Neuronal stem cell (in vitro differentiated cells): ENCODE results near the gene DNAH11. TPM values are rescaled to one million over a fixed set of nuclear protein-coding genes. Genes with fewer than 3 reads are reported as not detected.

Experiments used
- DNase-seq: peaks from one replicate; pipeline ENCODE4 v3.0.0-alpha.2; 2013; ENCODE audit warnings: low spot score
- H2AFZ ChIP-seq: one replicate; pipeline ENCODE4 v1.6.1; 2013; ENCODE audit warnings: mild to moderate bottlenecking, low read length, inconsistent platforms
- H2AK5ac ChIP-seq: 2 replicates; pipeline ENCODE4 v1.6.1; 2013; ENCODE audit warnings: low read depth, mild to moderate bottlenecking, inconsistent platforms, low read length, moderate library complexity, mixed read lengths
- H2BK120ac ChIP-seq: 2 replicates; pipeline ENCODE4 v1.6.1; 2013; ENCODE audit warnings: low read depth, mild to moderate bottlenecking, inconsistent platforms, low read length, moderate library complexity, mixed read lengths
- H2BK12ac ChIP-seq: one replicate; pipeline ENCODE4 v1.6.1; 2013; ENCODE audit warnings: low read length, inconsistent platforms
- H2BK15ac ChIP-seq: 2 replicates; pipeline ENCODE4 v1.6.1; 2013; ENCODE audit warnings: mild to moderate bottlenecking, low read length, inconsistent platforms, mixed read lengths
- H2BK5ac ChIP-seq: one replicate; pipeline ENCODE4 v1.6.1; 2013; ENCODE audit warnings: inconsistent platforms, mild to moderate bottlenecking, low read length, moderate library complexity
- H3K14ac ChIP-seq: one replicate; pipeline ENCODE4 v1.6.1; 2013; ENCODE audit warnings: low read length, inconsistent platforms
- H3K18ac ChIP-seq: 2 replicates; pipeline ENCODE4 v1.6.1; 2013; ENCODE audit warnings: low read length, inconsistent platforms
- H3K23ac ChIP-seq: 2 replicates; pipeline ENCODE4 v1.6.1; 2013; ENCODE audit warnings: low read depth, mild to moderate bottlenecking, mixed read lengths, low read length, inconsistent platforms; ENCODE audit not compliant: poor library complexity
- H3K27ac ChIP-seq: replicated peaks from 3 replicates; pipeline ENCODE4 v1.5.1; 2013; ENCODE audit warnings: low read length, inconsistent platforms
- H3K27me3 ChIP-seq, 3 experiments: 2 replicates each; pipeline ENCODE4 v1.6.1; 2013; ENCODE audit warnings: low read length in 3 of 3, mild to moderate bottlenecking in 2 of 3, inconsistent platforms in 1 of 3, low read depth in 1 of 3, mixed read lengths in 1 of 3, moderate library complexity in 1 of 3; ENCODE audit not compliant: control insufficient read depth in 3 of 3, insufficient read depth in 3 of 3
- H3K36me3 ChIP-seq, 2 donors: replicated peaks in 1 of 2; 2 replicates each; pipeline ENCODE4 v1.6.1; 2013; ENCODE audit warnings: low read length in 2 of 2; ENCODE audit not compliant: control insufficient read depth in 2 of 2, insufficient read depth in 2 of 2
- H3K4ac ChIP-seq: 2 replicates; pipeline ENCODE4 v1.6.1; 2013; ENCODE audit warnings: inconsistent platforms, mild to moderate bottlenecking, low read length, moderate library complexity
- H3K4me1 ChIP-seq, 2 donors: 1 replicate in 1 of 2; 2 replicates in 1 of 2; pipeline ENCODE4 v1.6.1; 2013; ENCODE audit warnings: low read length in 2 of 2, low read depth in 1 of 2; ENCODE audit not compliant: control insufficient read depth in 2 of 2, insufficient read depth in 1 of 2
- H3K4me2 ChIP-seq: one replicate; pipeline ENCODE4 v1.6.1; 2013; ENCODE audit warnings: mild to moderate bottlenecking, low read length, inconsistent platforms; ENCODE audit not compliant: insufficient read depth, poor library complexity, severe bottlenecking
- H3K4me3 ChIP-seq, 2 donors: 2 replicates each; pipeline ENCODE4 v1.5.1; 2013; ENCODE audit warnings: low read length in 2 of 2, mild to moderate bottlenecking in 2 of 2, inconsistent platforms in 1 of 2, moderate library complexity in 1 of 2
- H3K79me1 ChIP-seq: one replicate; pipeline ENCODE4 v1.6.1; 2013; ENCODE audit warnings: low read depth, mild to moderate bottlenecking, inconsistent platforms, low read length, moderate library complexity
- H3K9ac ChIP-seq: one replicate; pipeline ENCODE4 v1.6.1; 2013; ENCODE audit warnings: mild to moderate bottlenecking, low read depth, low read length, inconsistent platforms; ENCODE audit not compliant: poor library complexity
- H3K9me3 ChIP-seq, 2 donors: replicated peaks in 1 of 2; 2 replicates each; pipeline versions ENCODE3 to v1.6.1; 2013; ENCODE audit warnings: low read length in 2 of 2, mild to moderate bottlenecking in 2 of 2, inconsistent platforms in 1 of 2, low read depth in 1 of 2, mixed read lengths in 1 of 2, moderate library complexity in 1 of 2; ENCODE audit not compliant: control insufficient read depth in 2 of 2, insufficient read depth in 1 of 2
- H4K8ac ChIP-seq: one replicate; pipeline ENCODE4 v1.6.1; 2013; ENCODE audit warnings: low read depth, mild to moderate bottlenecking, inconsistent platforms, low read length, moderate library complexity
- H4K91ac ChIP-seq: one replicate; pipeline ENCODE4 v1.6.1; 2013; ENCODE audit warnings: low read length, low read depth, mild to moderate bottlenecking, inconsistent platforms; ENCODE audit not compliant: poor library complexity
- WGBS, 2 donors: extraction: QIAGEN DNeasy Blood & Tissue Kit; methylation state at CpG; one replicate each; pipeline ENCODE4 v1.1.7; 2013; ENCODE audit warnings: missing lambda C conversion rate in 2 of 2, mixed read lengths in 1 of 2; ENCODE audit not compliant: insufficient read length in 2 of 2, insufficient replicate concordance in 1 of 2; ENCODE audit errors: extremely low coverage in 2 of 2; 5-methylcytosine and 5-hydroxymethylcytosine counted together
- polyA plus RNA-seq, 2 experiments: library from polyadenylated mRNA; stranded (reverse); fragments of 200-250 nt; gene quantifications; one replicate each; pipeline ENCODE4 v1.2.3, GENCODE V29; 2013

DNAH11 gene, protein sequence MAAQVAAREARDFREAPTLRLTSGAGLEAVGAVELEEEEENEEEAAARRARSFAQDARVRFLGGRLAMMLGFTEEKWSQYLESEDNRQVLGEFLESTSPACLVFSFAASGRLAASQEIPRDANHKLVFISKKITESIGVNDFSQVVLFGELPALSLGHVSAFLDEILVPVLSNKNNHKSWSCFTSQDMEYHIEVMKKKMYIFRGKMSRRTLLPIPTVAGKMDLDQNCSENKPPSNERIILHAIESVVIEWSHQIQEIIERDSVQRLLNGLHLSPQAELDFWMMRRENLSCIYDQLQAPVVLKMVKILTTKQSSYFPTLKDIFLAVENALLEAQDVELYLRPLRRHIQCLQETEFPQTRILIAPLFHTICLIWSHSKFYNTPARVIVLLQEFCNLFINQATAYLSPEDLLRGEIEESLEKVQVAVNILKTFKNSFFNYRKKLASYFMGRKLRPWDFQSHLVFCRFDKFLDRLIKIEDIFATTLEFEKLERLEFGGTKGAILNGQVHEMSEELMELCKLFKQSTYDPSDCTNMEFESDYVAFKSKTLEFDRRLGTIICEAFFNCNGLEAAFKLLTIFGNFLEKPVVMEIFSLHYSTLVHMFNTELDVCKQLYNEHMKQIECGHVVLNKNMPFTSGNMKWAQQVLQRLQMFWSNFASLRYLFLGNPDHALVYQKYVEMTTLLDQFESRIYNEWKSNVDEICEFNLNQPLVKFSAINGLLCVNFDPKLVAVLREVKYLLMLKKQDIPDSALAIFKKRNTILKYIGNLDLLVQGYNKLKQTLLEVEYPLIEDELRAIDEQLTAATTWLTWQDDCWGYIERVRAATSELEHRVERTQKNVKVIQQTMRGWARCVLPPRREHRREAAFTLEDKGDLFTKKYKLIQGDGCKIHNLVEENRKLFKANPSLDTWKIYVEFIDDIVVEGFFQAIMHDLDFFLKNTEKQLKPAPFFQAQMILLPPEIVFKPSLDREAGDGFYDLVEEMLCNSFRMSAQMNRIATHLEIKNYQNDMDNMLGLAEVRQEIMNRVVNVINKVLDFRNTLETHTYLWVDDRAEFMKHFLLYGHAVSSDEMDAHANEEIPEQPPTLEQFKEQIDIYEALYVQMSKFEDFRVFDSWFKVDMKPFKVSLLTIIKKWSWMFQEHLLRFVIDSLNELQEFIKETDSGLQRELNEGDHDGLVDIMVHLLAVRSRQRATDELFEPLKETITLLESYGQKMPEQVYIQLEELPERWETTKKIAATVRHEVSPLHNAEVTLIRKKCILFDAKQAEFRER (N-terminal part only)
- 0.21 TPM for polyA plus RNA-seq (2013, experiment 1 of 2)
- 0.19 TPM for polyA plus RNA-seq (2013, experiment 2 of 2)

DNA sequence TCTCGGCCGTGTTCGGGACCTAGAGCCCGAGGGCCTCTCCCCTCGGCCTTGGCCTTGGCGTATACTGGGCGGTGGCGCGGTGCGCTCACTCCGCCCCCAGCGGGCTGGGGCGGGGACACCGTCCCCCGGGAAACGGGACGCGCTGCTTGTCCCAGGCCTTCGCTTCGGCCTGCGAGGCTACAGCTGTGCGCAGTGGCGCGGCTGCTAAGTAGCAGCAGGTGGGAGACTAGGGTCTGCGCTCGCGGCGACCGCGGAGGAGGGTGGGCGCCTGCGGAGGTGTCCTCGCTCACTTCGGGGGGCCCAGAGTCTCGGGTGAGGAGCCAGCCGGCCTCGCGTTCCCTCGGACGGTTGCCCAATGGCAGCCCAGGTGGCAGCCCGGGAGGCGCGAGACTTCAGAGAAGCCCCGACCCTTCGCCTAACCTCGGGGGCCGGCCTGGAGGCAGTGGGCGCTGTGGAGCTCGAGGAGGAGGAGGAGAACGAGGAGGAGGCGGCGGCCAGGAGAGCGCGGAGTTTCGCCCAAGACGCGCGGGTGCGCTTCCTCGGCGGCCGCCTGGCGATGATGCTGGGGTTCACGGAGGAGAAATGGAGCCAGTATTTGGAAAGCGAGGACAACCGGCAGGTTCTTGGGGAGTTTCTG lies at the start of gene DNAH11:
DNAH11 (plus strand) TSS at position 149 of the 637 bp plus-strand sequence; CDS start at position 356, 207 bp downstream.
- H2AFZ ChIP-seq = peak within 1 kb of the TSS; percentile 92
- peak; percentile 57 for DNase-seq
- peak within 1 kb of the TSS; percentile 25 to 79 for H3K4me3 ChIP-seq
- H3K4me2 ChIP-seq = peak within 1 kb of the TSS; percentile 95
- H2BK12ac ChIP-seq = no peak within 1 kb of the TSS
- H3K23ac ChIP-seq = peak within 1 kb of the TSS; percentile 27
- peak within 1 kb of the TSS; percentile 27 for H2BK5ac ChIP-seq
- H2BK15ac ChIP-seq = peak within 1 kb of the TSS; percentile 29
- no peaks in the 10 kb centered on the region for H3K9me3 ChIP-seq
- H3K79me1 ChIP-seq = no peaks in the 10 kb centered on the region
- H3K36me3 ChIP-seq = no peaks in the 10 kb centered on the region
- H3K9ac ChIP-seq = peak within 1 kb of the TSS; percentile 81
- H3K14ac ChIP-seq = peak within 1 kb of the TSS; percentile 27
- H3K4ac ChIP-seq = no peak within 1 kb of the TSS
- H4K8ac ChIP-seq = no peak within 1 kb of the TSS
- H3K27ac ChIP-seq = no peak within 1 kb of the TSS
- no peak within 1 kb of the TSS for H4K91ac ChIP-seq
- no peak within 1 kb of the TSS for H2AK5ac ChIP-seq
- no peak within 1 kb of the TSS for H2BK120ac ChIP-seq
- peaks cover 0 to 75% (median 22%) of the 10 kb centered on the region in 3 experiments for H3K27me3 ChIP-seq
- peaks cover 0 to 3% of the 10 kb centered on the region in 2 donors for H3K4me1 ChIP-seq
- WGBS, 2 donors = no CpG with 5 or more reads among the region's 66 CpGs
- peak within 1 kb of the TSS; percentile 82 for H3K18ac ChIP-seq

DNA sequence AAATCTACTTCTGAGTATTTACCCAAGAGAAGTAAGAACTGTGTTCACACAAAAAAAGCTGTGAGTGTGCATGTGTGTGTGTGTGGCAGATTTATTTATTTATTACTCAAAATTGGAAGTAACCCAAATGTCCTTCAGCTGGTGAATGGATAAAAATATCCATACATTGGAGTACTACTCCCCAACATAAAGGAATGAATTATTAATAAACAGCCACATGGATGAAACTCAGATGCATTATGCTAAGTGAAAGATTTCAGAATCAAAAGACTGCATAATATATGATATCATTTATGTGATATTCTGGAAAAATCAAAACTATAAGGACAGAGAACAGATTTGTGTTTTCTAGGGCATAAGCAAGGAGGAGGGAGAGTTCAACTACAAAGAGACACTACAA lies 47.1 kb upstream of the DNAH11 start:
- no peak overlapping the region for H3K23ac ChIP-seq
- H2AK5ac ChIP-seq = no peak overlapping the region
- no peak overlapping the region for H2BK120ac ChIP-seq
- H3K9me3 ChIP-seq = peaks cover 8 to 39% of the 10 kb centered on the region in 2 donors
- no peak for DNase-seq
- no peaks in the 10 kb centered on the region for H3K79me1 ChIP-seq
- H4K8ac ChIP-seq = no peak overlapping the region
- no peak overlapping the region for H3K27ac ChIP-seq
- no peak overlapping the region for H3K9ac ChIP-seq
- H2BK12ac ChIP-seq = no peak overlapping the region
- no peak overlapping the region for H3K4me3 ChIP-seq
- peaks cover under 1 to 2% of the 10 kb centered on the region in 2 donors for H3K36me3 ChIP-seq
- H3K27me3 ChIP-seq = no peaks in the 10 kb centered on the region
- no peak overlapping the region for H3K4ac ChIP-seq
- no peak overlapping the region for H2BK15ac ChIP-seq
- H3K4me2 ChIP-seq = no peak overlapping the region
- no peaks in the 10 kb centered on the region for H3K4me1 ChIP-seq
- no peak overlapping the region for H2BK5ac ChIP-seq
- no peak overlapping the region for H4K91ac ChIP-seq
- no peak overlapping the region for H3K18ac ChIP-seq
- no peak overlapping the region for H2AFZ ChIP-seq
- no peak overlapping the region for H3K14ac ChIP-seq

DNA sequence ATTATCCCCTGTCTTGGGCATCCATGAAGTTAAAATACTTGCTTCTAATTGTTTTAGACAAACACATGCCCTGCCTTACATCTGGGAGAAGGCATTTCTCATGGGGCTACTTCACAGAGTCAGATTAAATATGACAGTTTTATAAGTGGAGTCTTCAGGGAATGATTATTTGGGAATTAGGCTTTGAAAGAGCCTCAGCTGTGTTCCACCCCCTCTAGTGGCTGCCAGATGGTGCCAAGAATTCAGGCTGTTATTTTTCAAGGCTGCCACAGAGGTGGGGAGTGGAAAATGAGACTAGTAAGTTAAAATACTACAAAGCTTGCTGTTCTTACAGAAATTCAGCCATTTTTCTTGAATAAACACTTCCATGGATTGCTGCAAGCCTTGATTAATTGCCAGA lies 45.8 kb upstream of the DNAH11 start:
- no peak overlapping the region for H4K91ac ChIP-seq
- H3K27ac ChIP-seq = no peak overlapping the region
- H2AK5ac ChIP-seq = no peak overlapping the region
- no peak overlapping the region for H3K4me2 ChIP-seq
- H3K27me3 ChIP-seq = no peaks in the 10 kb centered on the region
- no peak overlapping the region for H4K8ac ChIP-seq
- H3K9ac ChIP-seq = no peak overlapping the region
- H3K14ac ChIP-seq = no peak overlapping the region
- H2BK15ac ChIP-seq = no peak overlapping the region
- no peaks in the 10 kb centered on the region for H3K4me1 ChIP-seq
- H3K36me3 ChIP-seq = peaks cover 0 to 2% of the 10 kb centered on the region in 2 donors
- H3K4ac ChIP-seq = no peak overlapping the region
- H3K4me3 ChIP-seq = no peak overlapping the region
- no peak overlapping the region for H2BK5ac ChIP-seq
- H2AFZ ChIP-seq = no peak overlapping the region
- H2BK120ac ChIP-seq = no peak overlapping the region
- H3K18ac ChIP-seq = no peak overlapping the region
- no peak for DNase-seq
- H2BK12ac ChIP-seq = no peak overlapping the region
- no peak overlapping the region for H3K23ac ChIP-seq
- peaks cover 8 to 38% of the 10 kb centered on the region in 2 donors for H3K9me3 ChIP-seq
- no peaks in the 10 kb centered on the region for H3K79me1 ChIP-seq
